ENCODE results near the gene PLD6.
"Not testable (repeated sequence)": the region's sequence is repeated elsewhere in the genome, so short reads cannot be mapped to it uniquely, and the experiment has no call there.

The PLD6 gene, protein sequence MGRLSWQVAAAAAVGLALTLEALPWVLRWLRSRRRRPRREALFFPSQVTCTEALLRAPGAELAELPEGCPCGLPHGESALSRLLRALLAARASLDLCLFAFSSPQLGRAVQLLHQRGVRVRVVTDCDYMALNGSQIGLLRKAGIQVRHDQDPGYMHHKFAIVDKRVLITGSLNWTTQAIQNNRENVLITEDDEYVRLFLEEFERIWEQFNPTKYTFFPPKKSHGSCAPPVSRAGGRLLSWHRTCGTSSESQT

DNA sequence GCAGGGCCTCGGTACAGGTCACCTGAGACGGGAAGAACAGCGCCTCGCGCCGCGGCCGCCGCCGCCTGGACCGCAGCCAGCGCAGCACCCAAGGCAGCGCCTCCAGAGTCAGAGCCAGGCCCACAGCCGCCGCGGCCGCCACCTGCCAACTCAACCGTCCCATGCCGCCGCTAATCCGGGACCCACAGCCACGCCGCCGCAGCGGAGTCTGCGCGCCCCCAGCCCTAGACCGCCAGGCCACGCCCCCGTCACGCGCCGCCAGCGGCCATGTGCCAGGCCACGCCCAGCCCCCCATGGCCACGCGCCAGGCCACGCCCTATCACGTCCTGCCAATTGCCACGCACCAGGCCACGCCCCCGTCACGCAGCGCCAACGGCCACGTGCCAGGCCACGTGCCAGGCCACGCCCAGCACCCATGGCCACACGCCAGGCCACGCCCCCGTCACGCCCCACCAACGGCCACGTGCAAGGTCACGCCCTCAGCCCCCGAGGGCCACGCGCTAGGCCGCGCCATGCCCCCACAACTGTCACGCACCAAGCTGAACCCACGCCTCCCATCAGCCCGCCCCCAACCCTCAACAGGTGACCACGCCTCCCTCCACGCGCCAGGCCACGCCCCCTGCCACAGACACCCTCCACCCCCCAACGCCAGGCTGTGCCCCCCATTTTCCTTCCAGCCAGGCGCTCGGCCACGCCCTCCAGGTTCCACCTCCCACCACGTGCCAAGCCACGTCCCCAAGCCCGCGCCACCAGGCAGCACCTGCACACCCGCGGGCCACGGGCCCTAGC is at the start of gene PLD6:
Gene PLD6 (minus strand): TSS at position 210 of the 789 bp plus-strand sequence. CDS start 47 bp downstream, at position 163.
- peak; percentile 16 for DNase-seq (ENCODE audit: low read depth)
- TF ChIP-seq, protein P1, sequence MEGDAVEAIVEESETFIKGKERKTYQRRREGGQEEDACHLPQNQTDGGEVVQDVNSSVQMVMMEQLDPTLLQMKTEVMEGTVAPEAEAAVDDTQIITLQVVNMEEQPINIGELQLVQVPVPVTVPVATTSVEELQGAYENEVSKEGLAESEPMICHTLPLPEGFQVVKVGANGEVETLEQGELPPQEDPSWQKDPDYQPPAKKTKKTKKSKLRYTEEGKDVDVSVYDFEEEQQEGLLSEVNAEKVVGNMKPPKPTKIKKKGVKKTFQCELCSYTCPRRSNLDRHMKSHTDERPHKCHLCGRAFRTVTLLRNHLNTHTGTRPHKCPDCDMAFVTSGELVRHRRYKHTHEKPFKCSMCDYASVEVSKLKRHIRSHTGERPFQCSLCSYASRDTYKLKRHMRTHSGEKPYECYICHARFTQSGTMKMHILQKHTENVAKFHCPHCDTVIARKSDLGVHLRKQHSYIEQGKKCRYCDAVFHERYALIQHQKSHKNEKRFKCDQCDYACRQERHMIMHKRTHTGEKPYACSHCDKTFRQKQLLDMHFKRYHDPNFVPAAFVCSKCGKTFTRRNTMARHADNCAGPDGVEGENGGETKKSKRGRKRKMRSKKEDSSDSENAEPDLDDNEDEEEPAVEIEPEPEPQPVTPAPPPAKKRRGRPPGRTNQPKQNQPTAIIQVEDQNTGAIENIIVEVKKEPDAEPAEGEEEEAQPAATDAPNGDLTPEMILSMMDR (IDR thresholded peaks at IDR 0.05; ENCODE audit: control insufficient read depth, insufficient read depth, low read depth, low read length, missing control alignments): no peak
- H3K4me3 ChIP-seq (ENCODE audit: control insufficient read depth, low read depth, low read length): peak within 1 kb of the TSS; percentile 56

DNA sequence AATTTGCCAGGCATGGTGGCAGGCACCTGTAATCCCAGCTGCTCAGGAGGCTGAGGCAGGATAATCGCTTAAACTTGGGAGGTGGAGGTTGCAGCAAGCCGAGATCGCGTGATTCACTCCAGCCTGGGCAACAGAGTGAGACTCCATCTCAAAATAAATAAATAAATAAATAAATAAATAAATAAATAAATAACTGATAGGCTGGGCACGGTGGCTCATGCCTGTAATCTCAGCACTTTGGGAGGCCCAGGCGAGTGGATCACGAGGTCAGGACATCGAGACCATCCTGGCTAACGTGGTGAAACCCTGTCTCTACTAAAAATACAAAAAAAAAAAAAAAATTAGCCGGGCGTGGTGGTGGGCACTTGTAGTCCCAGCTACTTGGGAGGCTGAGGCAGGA is 49.6 kb upstream of the PLD6 start:
- H3K4me3 ChIP-seq (ENCODE audit: control insufficient read depth, low read depth, low read length); DNase-seq (ENCODE audit: low read depth): not testable (repeated sequence)

DNA sequence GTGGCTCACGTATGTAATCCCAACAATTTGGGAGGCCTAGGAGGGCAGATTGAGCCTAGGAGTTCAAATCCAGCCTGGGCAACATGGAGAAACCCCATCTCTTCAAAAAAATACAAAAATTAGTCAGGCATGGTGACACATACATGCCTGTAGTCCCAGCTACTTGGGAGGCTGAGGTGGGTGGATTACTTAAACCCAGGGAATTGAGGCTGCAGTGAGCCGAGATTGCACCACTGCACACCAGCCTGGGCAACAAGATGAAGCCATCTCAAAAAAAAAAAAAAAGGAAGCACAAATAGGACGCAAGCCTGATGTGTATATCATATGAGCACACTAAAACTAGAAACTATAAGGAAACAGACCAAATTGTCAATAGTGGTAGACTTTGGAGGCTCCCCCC is 47.9 kb upstream of the PLD6 start:
- peak; percentile 25 for DNase-seq (ENCODE audit: low read depth)
- TF ChIP-seq, protein P1 (IDR thresholded peaks at IDR 0.05; ENCODE audit: control insufficient read depth, insufficient read depth, low read depth, low read length, missing control alignments): no peak
- no peak overlapping the region for H3K4me3 ChIP-seq (ENCODE audit: control insufficient read depth, low read depth, low read length)

DNA sequence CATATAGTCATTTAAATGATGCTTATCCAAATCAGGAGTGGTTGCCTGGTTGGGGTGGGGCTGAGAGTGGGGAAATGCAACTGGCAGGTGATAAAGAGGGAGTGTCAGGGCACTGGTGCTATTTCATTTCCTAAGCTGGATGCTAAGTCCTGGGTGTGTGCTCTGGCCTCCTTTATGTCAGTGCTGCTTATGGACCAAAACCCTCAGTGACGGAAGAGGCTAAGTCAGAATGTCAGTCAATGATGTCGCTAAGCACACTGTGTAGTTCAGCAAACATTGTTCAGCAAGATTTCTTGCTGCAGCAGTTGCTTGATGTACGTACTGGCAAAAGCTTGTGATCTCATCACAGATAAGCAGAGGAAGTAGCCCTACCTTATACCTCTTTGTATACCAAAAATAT is 47.3 kb upstream of the PLD6 start:
- no peak for DNase-seq (ENCODE audit: low read depth)
- TF ChIP-seq, protein P1 (IDR thresholded peaks at IDR 0.05; ENCODE audit: control insufficient read depth, insufficient read depth, low read depth, low read length, missing control alignments): no peak
- H3K4me3 ChIP-seq (ENCODE audit: control insufficient read depth, low read depth, low read length): no peak overlapping the region

DNA sequence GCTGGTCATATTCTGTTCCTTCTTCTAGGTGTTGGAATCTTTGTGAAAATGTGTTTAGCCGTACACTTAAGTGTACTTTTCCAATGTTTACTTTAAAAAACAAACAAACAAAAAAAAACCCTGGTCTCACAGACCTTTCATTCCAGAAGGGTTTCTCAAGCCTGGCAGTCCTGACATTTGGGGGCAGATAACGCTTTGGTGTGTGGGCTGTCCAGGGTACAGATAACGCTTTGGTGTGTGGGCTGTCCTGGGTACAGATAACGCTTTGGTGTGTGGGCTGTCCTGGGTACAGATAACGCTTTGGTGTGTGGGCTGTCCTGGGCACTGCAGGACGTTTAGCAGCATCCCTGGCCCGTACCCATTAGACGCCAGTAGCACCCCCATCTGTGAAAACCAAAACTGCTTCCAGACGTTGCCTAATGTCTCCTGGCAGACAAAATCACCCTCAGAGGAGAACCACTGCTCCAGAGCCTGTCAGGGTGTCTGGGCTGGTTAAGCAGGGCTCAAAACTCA is 46.1 kb upstream of the PLD6 start:
- H3K4me3 ChIP-seq (ENCODE audit: control insufficient read depth, low read depth, low read length): no peak overlapping the region
- TF ChIP-seq, protein P1 (IDR thresholded peaks at IDR 0.05; ENCODE audit: control insufficient read depth, insufficient read depth, low read depth, low read length, missing control alignments): no peak
- DNase-seq (ENCODE audit: low read depth): no peak

DNA sequence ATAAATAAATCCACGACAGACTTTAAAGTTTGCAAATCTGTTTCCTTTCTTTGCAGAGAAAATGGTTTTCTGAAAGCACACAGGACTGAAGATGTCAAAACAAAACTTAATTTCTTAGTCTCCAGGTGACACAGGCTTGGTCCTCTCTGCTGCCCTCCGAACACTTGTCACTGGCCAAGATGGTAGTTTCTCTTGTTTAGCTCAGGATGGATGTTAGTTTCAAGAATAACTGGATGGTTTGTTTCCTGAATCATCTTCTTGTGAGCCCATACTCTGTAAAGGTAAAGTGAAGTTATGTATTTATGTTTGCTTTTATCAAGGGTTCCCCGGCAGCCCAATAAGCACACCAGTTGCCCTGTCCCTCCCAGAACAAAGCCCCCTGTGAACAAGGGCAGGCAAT is 40.7 kb upstream of the PLD6 start:
- DNase-seq (ENCODE audit: low read depth): no peak
- H3K4me3 ChIP-seq (ENCODE audit: control insufficient read depth, low read depth, low read length): no peak overlapping the region
- TF ChIP-seq, protein P1 (IDR thresholded peaks at IDR 0.05; ENCODE audit: control insufficient read depth, insufficient read depth, low read depth, low read length, missing control alignments): no peak

DNA sequence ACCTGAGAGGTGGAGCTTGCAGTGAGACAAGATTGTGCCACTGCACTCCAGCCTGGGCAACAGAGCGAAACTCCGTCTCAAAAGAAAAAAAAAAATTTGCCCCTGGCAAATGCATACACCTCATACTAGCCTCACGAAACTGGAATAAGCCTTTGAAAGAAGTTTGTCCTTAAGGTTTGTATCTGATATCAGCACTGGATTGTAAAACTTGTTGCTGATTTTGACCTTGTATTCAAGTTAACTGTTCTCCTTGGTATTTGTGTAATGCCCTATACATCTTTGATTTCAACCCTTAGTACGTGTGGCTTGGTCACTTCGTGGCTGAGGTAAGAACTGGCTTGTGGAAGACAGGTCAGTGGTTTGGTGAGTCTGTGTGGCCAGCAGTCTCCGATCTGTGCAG is 37.0 kb upstream of the PLD6 start:
- DNase-seq (ENCODE audit: low read depth): no peak
- TF ChIP-seq, protein P1 (IDR thresholded peaks at IDR 0.05; ENCODE audit: control insufficient read depth, insufficient read depth, low read depth, low read length, missing control alignments): no peak
- no peak overlapping the region for H3K4me3 ChIP-seq (ENCODE audit: control insufficient read depth, low read depth, low read length)
